ENCODE measurements around the gene PGA3. TPM values are rescaled to one million over a fixed set of nuclear protein-coding genes. Genes with fewer than 3 reads are reported as not detected.
"Not testable (repeated sequence)": the region's sequence is repeated elsewhere in the genome, so short reads cannot be mapped to it uniquely, and the experiment has no call there.

The PGA3 gene
- total RNA-seq, 2 donors from 2014 or later = not detected

DNA sequence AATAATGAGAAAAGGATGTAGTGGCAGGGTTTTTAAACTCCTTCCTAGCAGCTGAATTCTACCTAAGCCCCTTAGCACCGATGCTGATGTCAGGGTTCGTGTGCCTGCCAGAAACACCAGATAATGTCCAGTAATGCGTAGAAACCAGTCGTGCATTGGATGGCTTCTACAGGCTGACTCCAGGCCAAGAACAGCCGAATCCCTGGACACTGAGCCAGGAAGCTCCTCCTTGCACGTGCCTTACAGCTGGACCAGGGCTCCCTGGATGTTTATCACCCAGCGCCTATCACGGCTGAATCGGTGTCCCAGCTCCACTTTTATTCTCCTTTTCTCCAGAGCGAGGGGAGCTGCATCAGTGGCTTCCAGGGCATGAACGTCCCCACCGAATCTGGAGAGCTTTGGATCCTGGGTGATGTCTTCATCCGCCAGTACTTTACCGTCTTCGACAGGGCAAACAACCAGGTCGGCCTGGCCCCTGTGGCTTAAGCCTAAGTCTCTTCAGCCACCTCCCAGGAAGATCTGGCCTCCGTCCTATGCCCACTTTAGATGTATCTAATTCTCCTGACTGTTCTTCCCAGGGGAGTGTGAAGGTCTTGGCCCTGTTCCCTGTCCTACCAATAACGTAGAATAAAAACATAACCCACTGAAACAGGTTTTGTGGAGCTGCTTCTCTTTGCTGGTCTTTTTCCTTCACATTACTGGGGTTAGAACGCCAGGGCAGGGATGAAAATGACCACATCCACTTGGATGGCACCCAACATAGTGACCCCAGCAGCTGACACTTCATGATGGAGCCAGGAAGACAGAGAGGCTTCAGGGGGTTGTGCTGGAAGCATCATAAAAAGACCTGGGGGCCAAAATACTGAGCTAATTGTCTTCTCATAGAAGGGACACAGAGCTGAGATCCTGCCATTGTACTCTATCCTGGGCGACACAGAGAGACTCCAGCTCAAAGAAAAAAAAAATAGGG, 47.8 kb downstream of the PGA3 start:
- H3K9me3 Mint-ChIP-seq; H3K4me1 Mint-ChIP-seq; H3K27ac ChIP-seq (ENCODE audit: low read depth, low read length); H3K9me3 ChIP-seq (ENCODE audit: control insufficient read depth, low read length); H3K36me3 ChIP-seq (ENCODE audit: control insufficient read depth, insufficient read depth, low read length); H3K27me3 ChIP-seq (ENCODE audit: control insufficient read depth, insufficient read depth, low read length, poor library complexity, severe bottlenecking); H3K9ac ChIP-seq (ENCODE audit: extremely low read depth, low read length, poor library complexity, severe bottlenecking); H3K4me1 ChIP-seq (ENCODE audit: control insufficient read depth, insufficient read depth, low read length); H3K27ac Mint-ChIP-seq; H3K4me3 Mint-ChIP-seq; H3K4me3 ChIP-seq (ENCODE audit: low read length); H3K36me3 Mint-ChIP-seq (ENCODE audit: low read depth); DNase-seq: not testable (repeated sequence)
- peaks cover 13% of the 10 kb centered on the region for H3K27me3 Mint-ChIP-seq (ENCODE audit: insufficient read depth)
- WGBS, 2 experiments (ENCODE audit: insufficient coverage in 1 of 2, insufficient read length in 1 of 2) = 92% methylated on average over 13 to 19 of the region's 20 CpGs

DNA sequence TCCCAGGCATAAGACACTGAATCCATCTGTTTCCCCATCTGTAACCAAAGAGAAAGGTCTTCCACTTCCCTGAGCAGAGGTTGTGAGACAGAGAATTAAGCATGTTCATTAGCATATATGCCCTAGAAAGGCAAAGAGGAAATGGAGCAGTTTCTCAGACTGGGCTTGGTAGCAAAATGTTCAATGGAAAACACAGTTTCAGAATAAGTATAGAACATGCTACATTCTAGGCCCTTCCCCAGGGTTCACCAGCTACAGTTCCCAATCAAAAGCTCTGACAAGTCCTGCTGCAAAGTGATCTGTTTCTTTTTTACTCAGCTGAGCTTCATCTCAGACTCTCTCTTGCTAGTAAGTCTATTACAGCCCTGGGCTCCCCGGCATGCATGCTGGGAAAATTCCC, 49.0 kb downstream of the PGA3 start:
- not testable (repeated sequence) for H3K9me3 Mint-ChIP-seq; H3K36me3 ChIP-seq (ENCODE audit: control insufficient read depth, insufficient read depth, low read length); DNase-seq; H3K36me3 Mint-ChIP-seq (ENCODE audit: low read depth); H3K27me3 ChIP-seq (ENCODE audit: control insufficient read depth, insufficient read depth, low read length, poor library complexity, severe bottlenecking); H3K4me3 ChIP-seq (ENCODE audit: low read length); H3K27ac ChIP-seq (ENCODE audit: low read depth, low read length); H3K4me1 ChIP-seq (ENCODE audit: control insufficient read depth, insufficient read depth, low read length); H3K27ac Mint-ChIP-seq; H3K4me1 Mint-ChIP-seq; H3K9me3 ChIP-seq (ENCODE audit: control insufficient read depth, low read length); H3K4me3 Mint-ChIP-seq; H3K9ac ChIP-seq (ENCODE audit: extremely low read depth, low read length, poor library complexity, severe bottlenecking)
- H3K27me3 Mint-ChIP-seq (ENCODE audit: insufficient read depth) = peaks cover 11% of the 10 kb centered on the region
- WGBS, 2 experiments (ENCODE audit: insufficient coverage in 1 of 2, insufficient read length in 1 of 2) = 88% methylated on average over 1 of the region's 1 CpG; no CpG with 5 or more reads in 1 of the 2 experiments

DNA sequence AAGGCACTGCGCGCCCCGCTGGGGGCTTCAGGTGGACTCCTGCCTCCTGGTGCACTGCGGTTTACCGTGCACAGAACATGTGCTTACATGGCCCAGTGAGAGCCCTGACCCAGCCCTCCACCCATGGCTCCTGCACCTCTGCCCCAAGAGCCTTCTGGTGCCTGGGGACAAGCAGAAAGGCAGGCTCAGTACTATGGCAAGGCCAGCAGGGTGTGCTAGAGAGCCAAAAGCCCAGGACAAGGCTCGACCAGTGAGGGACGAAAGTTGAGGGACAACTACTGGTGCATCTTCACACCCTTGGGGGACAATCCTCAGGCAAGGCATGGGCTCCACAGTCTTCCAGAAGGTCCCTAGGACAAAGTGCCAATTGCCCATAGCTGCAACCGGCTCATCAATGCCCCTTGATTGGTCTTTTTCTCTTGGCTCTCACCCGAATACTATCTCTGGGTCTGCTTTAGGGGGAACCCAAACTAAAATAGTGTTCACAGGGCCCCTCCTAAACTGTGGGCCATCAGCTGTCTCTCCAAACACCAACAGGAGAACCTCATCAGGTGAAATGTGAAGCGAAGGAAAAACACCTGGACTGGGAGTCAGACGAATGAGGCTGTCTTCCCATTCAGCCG, 51.2 kb downstream of the PGA3 start:
- Histone ChIP-seq H3K4me1 (ENCODE audit: control insufficient read depth, insufficient read depth, low read length) (no peaks in the 10 kb centered on the region), H3K27me3 (ENCODE audit: control insufficient read depth, insufficient read depth, low read length, poor library complexity, severe bottlenecking) (no peaks in the 10 kb centered on the region), H3K27ac (ENCODE audit: low read depth, low read length) (no peak overlapping the region), H3K36me3 (ENCODE audit: control insufficient read depth, insufficient read depth, low read length) (no peaks in the 10 kb centered on the region), H3K9me3 (ENCODE audit: control insufficient read depth, low read length) (no peaks in the 10 kb centered on the region), H3K9ac (ENCODE audit: extremely low read depth, low read length, poor library complexity, severe bottlenecking) (no peak overlapping the region), H3K4me3 (ENCODE audit: low read length) (no peak overlapping the region)
- Mint-ChIP-seq H3K4me1 (no peaks in the 10 kb centered on the region), H3K4me3 (no peak overlapping the region), H3K27me3 (ENCODE audit: insufficient read depth) (peaks cover 3% of the 10 kb centered on the region), H3K9me3 (no peaks in the 10 kb centered on the region), H3K27ac (no peak overlapping the region), H3K36me3 (ENCODE audit: low read depth) (no peaks in the 10 kb centered on the region)
- TF ChIP-seq, protein P1, sequence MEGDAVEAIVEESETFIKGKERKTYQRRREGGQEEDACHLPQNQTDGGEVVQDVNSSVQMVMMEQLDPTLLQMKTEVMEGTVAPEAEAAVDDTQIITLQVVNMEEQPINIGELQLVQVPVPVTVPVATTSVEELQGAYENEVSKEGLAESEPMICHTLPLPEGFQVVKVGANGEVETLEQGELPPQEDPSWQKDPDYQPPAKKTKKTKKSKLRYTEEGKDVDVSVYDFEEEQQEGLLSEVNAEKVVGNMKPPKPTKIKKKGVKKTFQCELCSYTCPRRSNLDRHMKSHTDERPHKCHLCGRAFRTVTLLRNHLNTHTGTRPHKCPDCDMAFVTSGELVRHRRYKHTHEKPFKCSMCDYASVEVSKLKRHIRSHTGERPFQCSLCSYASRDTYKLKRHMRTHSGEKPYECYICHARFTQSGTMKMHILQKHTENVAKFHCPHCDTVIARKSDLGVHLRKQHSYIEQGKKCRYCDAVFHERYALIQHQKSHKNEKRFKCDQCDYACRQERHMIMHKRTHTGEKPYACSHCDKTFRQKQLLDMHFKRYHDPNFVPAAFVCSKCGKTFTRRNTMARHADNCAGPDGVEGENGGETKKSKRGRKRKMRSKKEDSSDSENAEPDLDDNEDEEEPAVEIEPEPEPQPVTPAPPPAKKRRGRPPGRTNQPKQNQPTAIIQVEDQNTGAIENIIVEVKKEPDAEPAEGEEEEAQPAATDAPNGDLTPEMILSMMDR (conservative IDR thresholded peaks at IDR 0.05) = peak; percentile 93
- DNase-seq = peak; percentile 93
- 55 to 66% methylated on average over 9 to 12 of the region's 12 CpGs for WGBS, 2 experiments (ENCODE audit: insufficient coverage in 1 of 2, insufficient read length in 1 of 2)

Measured in endodermal cell (in vitro differentiated cells).